Kasumi-1 (cell line): Measurements from ENCODE around the gene ATG7.
A peak's percentile ranks its signal among the peaks of the same experiment; 100 is the strongest.

Experiments
- DNase-seq, 2 experiments: peaks; one replicate each; lab custom pipeline; 2025; lab: John Stamatoyannopoulos, UW

The ATG7 gene, protein sequence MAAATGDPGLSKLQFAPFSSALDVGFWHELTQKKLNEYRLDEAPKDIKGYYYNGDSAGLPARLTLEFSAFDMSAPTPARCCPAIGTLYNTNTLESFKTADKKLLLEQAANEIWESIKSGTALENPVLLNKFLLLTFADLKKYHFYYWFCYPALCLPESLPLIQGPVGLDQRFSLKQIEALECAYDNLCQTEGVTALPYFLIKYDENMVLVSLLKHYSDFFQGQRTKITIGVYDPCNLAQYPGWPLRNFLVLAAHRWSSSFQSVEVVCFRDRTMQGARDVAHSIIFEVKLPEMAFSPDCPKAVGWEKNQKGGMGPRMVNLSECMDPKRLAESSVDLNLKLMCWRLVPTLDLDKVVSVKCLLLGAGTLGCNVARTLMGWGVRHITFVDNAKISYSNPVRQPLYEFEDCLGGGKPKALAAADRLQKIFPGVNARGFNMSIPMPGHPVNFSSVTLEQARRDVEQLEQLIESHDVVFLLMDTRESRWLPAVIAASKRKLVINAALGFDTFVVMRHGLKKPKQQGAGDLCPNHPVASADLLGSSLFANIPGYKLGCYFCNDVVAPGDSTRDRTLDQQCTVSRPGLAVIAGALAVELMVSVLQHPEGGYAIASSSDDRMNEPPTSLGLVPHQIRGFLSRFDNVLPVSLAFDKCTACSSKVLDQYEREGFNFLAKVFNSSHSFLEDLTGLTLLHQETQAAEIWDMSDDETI

DNA sequence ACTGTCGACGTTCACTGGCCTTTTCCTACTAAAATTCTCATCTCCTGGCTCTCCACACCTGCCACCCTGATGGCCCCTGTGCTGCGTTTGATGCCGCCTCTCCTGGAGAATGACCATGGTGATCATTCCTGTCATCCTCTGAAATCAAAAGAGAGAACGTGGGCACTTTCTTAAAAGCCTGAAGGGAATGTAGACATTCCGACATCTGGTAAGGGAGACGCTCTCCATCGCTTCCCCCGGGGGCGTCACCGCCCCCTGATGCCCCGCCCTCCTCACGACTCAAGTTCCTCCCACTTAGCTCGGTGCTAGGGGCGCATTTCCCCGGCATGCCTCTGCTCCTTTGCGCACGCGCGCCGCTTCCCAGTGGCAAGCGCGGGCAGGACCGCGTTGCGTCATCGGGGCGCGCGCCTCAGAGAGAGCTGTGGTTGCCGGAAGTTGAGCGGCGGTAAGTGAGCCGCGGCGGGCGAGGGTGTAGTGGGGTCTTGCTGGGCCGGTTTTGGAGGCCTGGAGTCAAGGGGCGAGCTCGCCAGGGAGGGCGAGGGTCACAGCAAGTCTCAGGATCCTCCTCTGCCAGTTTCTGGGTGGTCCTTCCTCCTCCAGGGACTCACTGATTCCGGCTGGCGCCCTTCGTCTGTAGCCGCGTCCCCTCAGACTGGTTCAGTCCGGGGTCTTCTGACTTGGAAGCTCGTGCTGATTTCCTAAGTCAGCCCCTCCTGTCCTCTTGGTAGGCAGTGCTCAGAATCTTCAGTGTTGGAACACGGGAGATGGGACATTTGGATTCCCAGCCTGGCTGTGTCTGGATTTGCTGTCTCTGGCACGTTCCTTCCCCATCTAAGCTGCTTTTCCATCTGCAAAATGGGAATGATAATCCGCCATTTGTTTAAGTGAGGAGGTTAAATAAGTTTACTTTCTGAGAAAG, at the start of gene ATG7:
ATG7 (plus strand) TSS at position 412 of the 919 bp plus-strand sequence. CDS start 26,299 bp downstream, outside the sequence.
- peak; percentile 93 to 95 for DNase-seq

DNA sequence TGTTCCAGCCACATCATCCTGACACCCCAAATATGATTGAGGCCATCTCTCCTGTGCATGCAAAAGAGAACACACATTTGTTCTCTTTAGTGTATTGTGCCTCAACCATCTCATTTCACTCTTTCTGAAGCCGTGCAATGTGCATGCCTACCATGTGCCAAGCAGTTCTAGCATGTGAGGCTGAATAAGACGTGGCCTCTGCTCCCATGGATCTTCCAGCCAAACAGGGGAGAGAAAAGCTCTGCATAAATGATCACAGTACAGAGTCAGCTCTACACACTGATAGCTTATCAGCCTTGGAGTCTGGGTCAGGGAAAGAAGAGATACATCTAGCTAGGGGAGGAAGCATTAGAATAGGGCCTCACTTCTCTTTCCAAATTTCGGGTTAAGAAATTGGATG, 48.2 kb upstream of the ATG7 start:
- no peak for DNase-seq

DNA sequence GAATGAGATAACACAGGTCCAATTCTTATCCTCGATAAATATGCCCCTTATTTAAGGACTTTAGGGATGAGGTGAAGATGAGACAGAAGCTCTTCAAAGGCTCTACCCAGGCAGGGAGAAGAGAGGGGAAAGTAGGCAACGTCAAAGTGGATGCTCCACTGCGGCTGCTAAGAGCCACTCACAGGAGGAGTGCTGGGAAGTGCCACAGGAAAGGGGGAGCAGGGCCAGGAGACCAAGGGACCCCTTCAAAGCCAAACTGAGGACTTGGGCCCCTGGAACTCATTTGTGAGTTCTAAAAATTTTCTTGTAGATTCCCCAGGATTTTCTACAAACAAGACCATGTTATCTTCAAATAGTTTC, 47.3 kb upstream of the ATG7 start:
- DNase-seq, result no peak

DNA sequence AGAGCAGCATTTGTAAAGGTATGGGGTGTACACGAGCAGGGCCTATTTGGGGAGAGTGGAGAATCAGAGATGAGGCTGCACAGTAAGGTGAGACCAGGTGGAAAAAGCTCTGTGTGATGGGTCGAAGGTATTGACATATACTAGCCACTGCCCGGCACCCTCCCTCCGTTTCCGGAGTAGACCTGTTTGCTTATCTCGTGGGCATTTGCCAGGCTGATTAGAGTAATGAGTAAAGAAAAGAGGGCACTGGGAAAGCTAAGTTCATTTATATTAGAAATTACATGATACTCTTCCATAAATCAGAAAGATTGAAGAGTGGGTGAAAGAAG, 46.2 kb upstream of the ATG7 start:
- DNase-seq, result no peak

DNA sequence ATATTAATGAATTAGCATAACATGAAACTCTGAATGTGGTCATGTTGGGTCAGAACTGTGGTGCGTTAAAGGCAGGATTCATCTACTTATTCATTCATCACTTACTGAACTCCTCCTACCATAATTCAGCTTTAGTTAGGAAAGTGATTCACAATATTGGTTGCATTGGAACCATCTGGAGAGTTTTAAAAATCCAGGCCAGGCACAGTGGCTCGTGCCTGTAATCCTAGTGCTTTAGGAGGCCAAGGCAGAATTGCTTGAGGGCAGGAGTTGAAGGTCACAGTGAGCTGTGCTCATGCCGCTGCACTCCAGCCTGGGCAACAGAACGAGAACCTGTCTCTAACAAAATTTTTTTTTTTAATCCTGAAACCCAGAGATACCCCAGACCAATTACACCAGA, 44.2 kb upstream of the ATG7 start:
- DNase-seq, result no peak

DNA sequence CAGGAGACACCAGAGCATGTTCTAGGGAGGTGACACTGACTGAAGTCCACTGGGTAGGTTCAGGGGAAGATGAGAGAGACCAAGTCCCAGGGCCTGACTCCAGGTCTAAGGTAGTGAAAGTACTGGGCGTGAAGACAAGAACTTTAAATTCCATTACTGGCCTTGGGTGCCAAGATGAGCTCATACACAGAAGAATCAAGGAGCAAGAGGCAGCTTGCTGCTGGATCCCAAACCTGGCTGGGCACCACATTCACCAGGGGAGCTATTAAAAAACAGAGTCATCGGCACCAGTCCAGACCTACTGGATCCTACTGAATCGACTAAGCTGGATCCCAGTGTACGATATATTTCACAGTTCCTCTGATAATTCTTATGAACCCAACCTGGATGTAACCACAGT, 42.1 kb upstream of the ATG7 start:
- DNase-seq, result no peak

DNA sequence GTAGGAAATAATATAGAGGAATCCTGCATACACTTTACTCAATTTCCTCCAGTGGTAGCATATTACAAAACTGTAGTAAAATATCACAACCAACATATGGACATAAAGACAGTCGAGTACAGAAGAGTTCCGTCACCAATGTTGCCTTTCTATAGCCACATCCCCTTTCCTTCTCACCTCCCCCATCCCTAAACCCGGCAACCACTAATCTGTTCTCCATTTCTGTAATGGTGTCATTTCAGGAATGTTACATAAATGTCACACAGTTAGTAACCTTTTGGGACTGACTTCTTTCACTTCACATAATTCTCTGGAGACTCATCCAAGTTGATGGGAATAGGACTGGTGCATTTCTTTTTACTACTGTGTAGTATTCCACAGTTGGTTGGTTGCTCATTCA, 41.4 kb upstream of the ATG7 start:
- DNase-seq, result no peak

DNA sequence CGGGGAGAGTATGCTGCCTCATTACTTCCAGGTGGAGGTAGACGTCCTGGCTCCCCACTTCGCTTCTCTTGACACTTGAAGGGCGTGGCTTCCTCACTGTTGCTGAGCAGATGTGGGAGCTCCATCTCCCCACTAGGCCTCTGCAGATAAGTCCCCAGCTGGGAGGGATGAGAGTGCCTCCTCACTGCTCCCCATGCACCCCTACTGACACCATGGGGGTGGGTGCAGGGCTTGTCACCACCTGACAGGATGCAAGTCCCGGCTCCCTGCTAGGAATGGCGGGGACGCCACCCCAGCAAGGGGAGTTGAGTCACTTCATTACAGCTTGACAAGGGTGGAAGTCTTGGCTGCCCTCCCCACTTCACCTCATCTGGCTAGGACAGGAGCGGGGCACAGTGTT, 36.8 kb upstream of the ATG7 start:
- no peak for DNase-seq

DNA sequence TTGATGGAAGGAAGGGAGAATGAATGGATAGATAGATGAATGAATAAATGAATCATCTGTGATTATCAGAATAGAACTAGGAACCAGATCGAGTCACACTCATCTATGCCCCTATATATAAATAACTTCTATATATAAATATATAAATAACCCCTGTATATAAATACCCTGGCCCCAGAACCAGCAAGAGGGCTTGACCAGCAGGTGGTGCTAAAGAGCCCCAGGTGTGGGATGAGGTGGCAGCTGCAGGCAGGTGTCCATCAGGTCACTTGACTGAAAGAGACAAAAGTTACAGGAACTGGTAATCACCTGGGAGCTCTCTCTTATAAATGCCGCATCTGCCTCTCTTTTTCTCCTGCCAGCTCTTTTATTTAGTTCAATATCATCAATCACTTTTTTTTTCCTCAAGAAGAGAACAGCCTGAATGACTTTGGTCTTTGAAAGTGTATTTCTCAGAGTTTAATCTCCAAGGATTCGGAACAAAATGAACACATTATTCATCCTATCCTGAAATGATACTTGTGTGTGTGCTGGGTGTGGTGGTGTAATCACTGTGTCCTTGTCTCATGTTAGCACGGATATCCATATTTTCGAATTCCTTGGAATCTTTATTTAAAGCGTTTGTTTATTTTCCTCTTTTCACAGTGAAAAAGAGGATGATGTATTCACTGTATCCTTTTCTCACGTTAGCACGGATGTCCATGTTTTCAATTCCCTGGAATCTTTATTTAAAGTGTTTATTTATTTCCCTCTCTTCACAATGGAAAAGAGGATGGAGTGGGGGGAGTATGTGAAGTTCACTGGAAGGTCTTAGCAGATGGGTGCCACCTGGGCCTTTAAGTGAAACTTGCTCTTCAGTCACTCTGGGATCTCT, 35.4 kb upstream of the ATG7 start:
- peak in 1 of 2 experiments; percentile 41 for DNase-seq

DNA sequence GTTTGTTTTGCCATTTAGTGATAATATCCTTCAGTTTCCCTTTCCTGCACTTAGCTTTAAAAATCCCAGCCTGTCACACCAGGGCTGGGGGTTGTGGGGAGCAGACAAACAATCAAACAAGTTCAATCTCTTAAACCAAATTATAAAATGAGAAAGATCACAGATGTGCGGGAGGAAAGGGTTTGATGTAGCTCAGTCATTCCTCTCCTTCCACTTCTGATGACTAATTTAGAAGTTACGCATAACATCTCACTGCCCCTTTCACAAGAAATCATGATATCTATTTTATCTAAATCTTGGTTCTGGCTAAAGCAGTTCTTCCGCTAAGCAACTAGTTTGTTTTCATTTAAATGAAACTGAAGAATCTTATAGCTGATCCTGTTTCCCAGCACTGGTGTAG, 34.1 kb upstream of the ATG7 start:
- no peak for DNase-seq

DNA sequence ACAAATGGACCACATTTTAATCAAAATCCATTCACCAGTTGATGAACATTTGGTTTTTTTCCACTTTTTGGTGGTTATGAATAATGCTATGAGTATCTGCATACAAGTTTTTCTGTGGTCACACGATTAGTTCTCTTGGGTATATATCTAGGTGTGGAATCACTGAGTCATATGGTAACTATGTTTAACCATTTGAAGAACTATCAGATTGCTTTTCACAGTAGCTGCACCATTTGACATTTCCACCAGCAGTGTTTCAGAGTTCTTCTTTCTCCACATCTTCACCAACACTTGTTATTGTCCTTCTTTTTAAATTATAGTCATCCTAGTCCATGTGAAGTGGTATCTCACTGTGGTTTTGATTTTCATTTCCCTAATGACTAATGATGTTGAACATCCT, 33.3 kb upstream of the ATG7 start:
- DNase-seq, result no peak

DNA sequence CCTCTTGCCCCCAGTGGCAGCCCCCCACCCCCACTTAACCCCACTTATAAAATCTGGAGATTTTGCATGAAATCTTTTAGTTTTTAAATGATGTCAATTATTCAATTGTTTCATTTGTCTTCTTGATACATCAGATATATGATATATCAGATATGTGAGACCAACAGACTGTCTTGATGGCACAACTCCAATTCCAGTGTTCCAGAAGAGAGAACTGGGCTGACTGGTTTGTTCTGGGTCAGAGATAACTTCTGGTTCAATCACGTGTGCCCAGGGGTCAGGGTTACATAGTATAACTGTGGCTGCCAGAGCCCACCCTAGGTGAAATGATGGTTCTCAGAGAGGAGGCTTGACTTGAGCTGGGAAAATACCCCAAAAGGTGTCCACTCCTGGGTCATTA, 32.4 kb upstream of the ATG7 start:
- no peak for DNase-seq

DNA sequence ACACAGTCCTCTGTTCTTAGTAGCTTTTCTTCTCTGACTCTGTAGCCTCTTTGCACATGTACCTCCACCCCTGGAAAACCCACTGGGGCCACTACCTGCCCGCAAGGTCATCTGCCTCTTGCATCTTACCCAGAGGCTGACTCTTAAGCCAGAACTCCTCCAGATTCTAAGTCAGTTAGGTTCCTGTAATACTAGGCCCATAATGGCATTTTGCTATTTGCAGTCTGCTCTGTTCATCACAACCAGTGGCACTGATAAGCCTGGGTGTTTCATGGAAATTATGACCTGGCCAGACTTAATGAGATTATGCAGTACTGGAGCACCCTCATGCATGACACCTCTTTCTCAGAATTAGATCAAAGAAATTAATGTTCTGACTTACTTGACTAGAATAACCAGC, 31.7 kb upstream of the ATG7 start:
- DNase-seq, result no peak

DNA sequence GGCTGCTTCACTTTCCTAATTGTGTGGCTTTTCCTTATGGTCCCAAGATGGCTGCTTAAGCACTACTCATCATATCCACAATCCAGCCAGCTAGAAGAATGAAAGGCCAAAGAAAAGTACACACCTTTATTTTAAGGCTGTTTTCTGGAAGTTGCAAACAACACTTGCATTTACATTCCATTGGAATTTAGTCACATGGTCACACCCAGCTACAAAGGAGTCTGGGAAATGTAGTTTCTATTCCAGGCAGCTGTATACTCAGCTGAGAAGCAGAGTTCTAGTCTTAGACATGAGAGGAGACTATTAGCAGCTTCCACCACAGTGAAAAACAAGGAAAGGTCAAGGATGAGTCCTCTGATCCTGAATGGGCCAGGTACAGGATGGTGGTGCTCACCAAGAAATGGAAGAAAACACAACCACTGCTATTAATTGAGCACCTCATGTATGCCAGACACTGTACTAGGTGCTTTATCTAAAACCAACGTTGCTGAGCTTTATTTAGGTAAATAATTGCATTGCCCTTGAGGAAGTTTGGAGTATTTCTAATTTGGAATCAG, 28.0 kb upstream of the ATG7 start:
- DNase-seq, result no peak

DNA sequence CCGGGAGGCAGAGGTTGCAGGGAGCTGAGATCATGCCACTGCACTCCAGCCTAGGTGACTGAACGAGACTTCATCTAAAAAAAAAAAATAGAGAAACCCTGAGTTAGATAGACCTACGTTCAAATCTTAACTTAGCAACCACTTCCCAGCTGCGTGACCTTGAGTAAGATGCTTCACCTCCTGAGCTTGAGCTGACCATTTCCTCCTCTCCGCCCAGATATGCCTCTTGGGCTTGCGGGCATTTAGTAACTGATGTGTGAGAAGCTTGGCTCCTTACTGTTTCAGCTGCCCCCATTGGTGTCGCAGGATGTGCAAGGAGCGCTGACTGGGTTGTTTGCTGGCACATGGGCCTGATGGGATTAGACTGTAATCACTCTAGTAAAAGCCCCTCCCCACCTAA, 26.9 kb upstream of the ATG7 start:
- no peak for DNase-seq

DNA sequence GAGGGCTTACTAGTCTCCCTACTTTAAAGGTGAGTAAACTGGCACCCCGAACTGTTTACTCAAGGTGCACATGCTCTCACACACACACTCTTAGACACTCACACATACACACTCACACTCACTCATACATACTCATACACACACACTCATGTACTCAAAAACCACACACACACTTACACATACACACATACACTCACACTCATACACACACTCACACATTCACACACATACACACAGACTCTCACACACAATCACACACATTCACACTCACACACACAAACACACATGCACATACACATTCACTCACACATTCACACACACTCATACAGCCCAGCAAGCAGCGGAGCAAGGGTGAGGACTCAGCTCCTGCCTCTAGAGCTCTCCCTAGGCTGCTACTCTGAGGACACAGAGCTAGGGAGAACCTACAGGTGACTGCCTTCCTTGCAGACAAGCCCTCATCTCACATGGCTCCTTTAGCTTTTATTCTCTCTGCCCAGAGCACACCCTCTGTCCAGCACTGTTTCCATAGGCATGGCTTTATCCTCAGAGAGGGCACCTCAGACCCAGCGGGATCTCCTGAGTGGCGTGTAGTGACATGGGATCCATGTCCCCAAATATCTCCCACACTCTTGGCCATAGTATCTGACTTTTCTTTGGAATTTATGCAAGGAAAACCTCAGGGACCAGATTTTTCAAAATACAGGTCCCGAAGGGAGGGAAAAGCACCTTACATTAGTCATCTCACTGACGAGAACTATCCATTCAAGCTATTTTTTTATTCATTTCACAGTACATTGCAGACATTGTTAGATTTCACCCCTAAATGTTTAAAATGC, 26.2 kb upstream of the ATG7 start:
- DNase-seq, result no peak

DNA sequence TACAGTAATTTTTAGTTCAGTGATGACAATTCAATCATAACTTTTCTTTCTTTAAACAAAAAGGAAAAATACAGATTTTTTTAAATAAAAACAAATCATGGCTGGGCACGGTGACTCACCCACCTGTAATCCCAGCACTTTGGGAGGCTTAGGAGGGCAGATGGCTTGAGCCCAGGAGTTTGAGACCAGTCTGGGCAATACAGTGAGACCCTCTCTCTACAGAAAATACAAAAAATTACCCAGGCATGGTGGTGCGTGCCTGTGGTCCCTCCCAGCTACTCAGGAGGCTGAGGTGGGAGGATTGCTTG, 25.6 kb upstream of the ATG7 start:
- no peak for DNase-seq

DNA sequence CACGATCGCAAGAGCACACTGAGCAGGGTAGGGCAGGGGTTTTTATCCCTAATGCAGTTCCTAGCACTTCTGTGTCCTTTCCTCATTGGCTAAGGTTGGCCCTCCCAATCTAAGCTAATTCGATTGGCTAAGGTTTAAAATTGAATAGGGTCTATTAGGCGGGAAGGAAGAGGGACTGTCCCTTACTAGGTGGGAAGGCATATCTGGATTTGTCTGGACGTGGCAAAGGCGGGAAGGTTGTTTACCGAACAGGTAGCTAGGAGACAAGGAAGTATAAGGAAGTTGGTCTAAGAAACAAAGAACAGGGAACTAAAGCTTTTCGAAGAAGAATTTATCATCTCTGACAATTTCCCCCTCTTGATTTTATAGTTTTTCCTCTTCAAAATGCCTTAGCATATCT, 24.8 kb upstream of the ATG7 start:
- DNase-seq, result no peak

DNA sequence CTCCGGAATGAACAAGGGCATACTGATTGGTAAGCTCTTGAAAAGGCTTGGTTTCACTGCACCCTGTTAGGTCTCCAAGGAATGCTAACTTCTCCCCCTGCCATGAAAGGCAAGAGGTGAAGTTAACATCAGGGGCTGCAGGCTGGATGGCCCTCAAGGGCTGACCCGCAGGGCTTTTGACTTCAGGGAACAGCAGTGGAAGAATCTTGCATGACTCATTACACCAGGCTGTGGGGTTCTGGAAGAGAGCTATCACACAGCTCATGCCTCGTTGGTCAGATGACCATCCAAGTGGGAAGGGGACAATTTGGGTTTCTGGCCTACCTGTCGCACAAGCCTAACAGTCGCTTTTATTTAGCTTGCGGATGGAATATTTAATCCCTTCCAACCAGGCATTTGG, 23.6 kb upstream of the ATG7 start:
- no peak for DNase-seq

DNA sequence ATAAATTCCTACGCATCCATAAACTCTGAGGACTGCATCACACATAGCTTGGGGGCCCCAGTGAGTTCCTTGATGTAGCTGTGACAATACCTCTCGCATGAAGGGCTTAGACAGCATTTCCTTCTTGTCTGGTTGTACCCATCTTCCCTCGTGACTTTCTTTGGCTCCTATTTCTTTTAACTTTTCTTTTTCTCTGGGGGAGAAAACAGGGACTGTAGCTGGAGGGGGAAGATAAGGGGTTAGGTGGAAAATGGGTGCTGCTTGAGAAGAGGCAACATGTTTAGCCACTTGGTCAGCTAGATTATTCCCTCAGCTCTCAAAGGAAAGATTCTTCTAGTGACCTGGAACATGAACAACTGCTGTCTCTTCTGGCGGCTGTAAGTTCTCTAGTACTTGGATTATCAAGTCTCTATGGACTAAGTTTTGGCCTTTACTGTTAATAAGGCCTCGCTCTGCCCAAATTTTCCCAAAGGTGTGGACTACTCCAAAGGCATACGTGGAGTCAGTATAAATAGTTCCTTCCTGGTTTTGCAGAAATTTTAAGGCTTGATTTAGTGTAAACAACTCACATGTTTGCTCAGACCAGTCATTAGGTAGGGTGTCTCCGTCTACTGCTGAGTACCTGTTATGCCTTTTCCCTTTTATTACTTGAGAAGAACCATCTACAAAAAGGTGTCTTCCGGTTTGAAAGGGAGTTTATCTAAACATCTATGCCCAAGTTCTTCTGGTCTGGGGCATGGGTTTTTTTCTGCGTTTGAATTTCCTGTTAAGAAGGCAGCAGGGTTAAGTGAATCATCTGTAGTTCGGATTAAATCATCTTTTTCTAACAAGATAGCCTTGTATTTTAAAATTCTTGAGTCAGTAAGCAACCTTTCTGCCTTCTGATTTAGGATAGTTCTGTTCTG, 21.0 kb upstream of the ATG7 start:
- no peak for DNase-seq
